Mammary epithelial cell (primary cell): ENCODE measurements around the gene TRPM1.

ENCODE experiments used
- CTCF ChIP-seq, 2 donors: IDR thresholded peaks in 1 of 2; conservative IDR thresholded peaks in 1 of 2; 2 replicates each; pipeline ENCODE4 v1.5.1; 2011 to 2012; ENCODE audit warnings: inconsistent platforms in 2 of 2, low read length in 2 of 2, mild to moderate bottlenecking in 2 of 2, control low read depth in 1 of 2, low read depth in 1 of 2; ENCODE audit not compliant: insufficient read depth in 1 of 2; ENCODE audit errors: extremely low read depth in 1 of 2
- EZH2 ChIP-seq: IDR thresholded peaks from 2 replicates; pipeline ENCODE4 v1.6.1; 2012; ENCODE audit warnings: low read length, inconsistent platforms, borderline replicate concordance

- no peak for TF ChIP-seq EZH2
- TF ChIP-seq CTCF (conservative IDR thresholded peaks at IDR 0.05 in 1 of 2, IDR thresholded peaks at IDR 0.05 in 1 of 2; ENCODE audit: extremely low read depth in 1 of 2, insufficient read depth in 1 of 2, low read depth in 1 of 2, low read length in 2 of 2), result no peak
Measured at GRCh38 chr15:31024979-31025378, 76.5 kb downstream of the TRPM1 start.
